Activated gamma-delta T cell treated with anti-CD3 and anti-CD28 coated beads, Interleukin-2, amount 50 U/mL, for 16 hours (primary cell): Measurements from ENCODE around the gene SMAD1.

Experiments used
- DNase-seq: peaks from one replicate; pipeline ENCODE4 v3.0.0-alpha.2; 2020; ENCODE audit warnings: low read depth

The SMAD1 gene

GRCh38 chr4:145481164-145481941 is at the start of gene SMAD1:
Gene SMAD1 (plus strand): TSS chr4:145481853. CDS start chr4:145514614, 32,761 bp downstream.
- no peak for DNase-seq

GRCh38 chr4:145433684-145434083 is 48.0 kb upstream of the SMAD1 start:
- DNase-seq, result no peak

- no peak for DNase-seq
These were observed 46.0 kb upstream of the SMAD1 start for GRCh38 chr4:145435646-145436045.

GRCh38 chr4:145436114-145436513 is 45.5 kb upstream of the SMAD1 start:
- DNase-seq, result no peak

GRCh38 chr4:145436796-145437195 is 44.9 kb upstream of the SMAD1 start:
- DNase-seq, result no peak

GRCh38 chr4:145437466-145437865 is 44.2 kb upstream of the SMAD1 start:
- DNase-seq, result no peak

GRCh38 chr4:145438298-145438697 is 43.4 kb upstream of the SMAD1 start:
- no peak for DNase-seq

GRCh38 chr4:145440292-145441007 is 41.2 kb upstream of the SMAD1 start:
- no peak for DNase-seq

GRCh38 chr4:145446184-145446583 is 35.5 kb upstream of the SMAD1 start:
- no peak for DNase-seq

- no peak for DNase-seq
These were observed 29.8 kb upstream of the SMAD1 start for GRCh38 chr4:145451895-145452294.

GRCh38 chr4:145452447-145453162 is 29.0 kb upstream of the SMAD1 start:
- DNase-seq, result no peak

- DNase-seq, result no peak
These were observed 28.5 kb upstream of the SMAD1 start for GRCh38 chr4:145453163-145453520.

- no peak for DNase-seq
These were observed 8.4 kb upstream of the SMAD1 start for GRCh38 chr4:145473203-145473602.

- DNase-seq, result no peak
These were observed 1.4 kb upstream of the SMAD1 start for GRCh38 chr4:145480257-145480656.

- no peak for DNase-seq
These were observed 222 bp downstream of the SMAD1 start for GRCh38 chr4:145481942-145482208.

GRCh38 chr4:145482209-145483037 is 770 bp downstream of the SMAD1 start:
- peak; percentile 20 for DNase-seq

- no peak for DNase-seq
These were observed 1.9 kb downstream of the SMAD1 start for GRCh38 chr4:145483514-145483913.

GRCh38 chr4:145484225-145484846 is 2.7 kb downstream of the SMAD1 start:
- DNase-seq, result no peak

- DNase-seq, result no peak
These were observed 3.5 kb downstream of the SMAD1 start for GRCh38 chr4:145485120-145485519.

GRCh38 chr4:145486603-145487002 is 5.0 kb downstream of the SMAD1 start:
- DNase-seq, result no peak

GRCh38 chr4:145487631-145488030 is 6.0 kb downstream of the SMAD1 start:
- DNase-seq, result no peak

GRCh38 chr4:145488310-145488709 is 6.7 kb downstream of the SMAD1 start:
- no peak for DNase-seq
